Neural cell (in vitro differentiated cells): ENCODE data around the gene GNA12. TPM values are rescaled to one million over a fixed set of nuclear protein-coding genes. Genes with fewer than 3 reads are reported as not detected.

ENCODE experiments used
- H2AFZ ChIP-seq: fragments of 200-600, 300-800 bp; sonication (generic), shearing (Covaris generic); 2 replicates; pipeline ENCODE4 v1.6.0; 2014; ENCODE audit warnings: low read depth, mild to moderate bottlenecking, antibody characterized with exemption, low read length, moderate library complexity
- H3F3A ChIP-seq: fragments of 200-600 bp; shearing (Covaris generic); 2 replicates; pipeline ENCODE4 v1.6.1; 2016; ENCODE audit warnings: mild to moderate bottlenecking, moderate library complexity, mixed read lengths, antibody characterized with exemption, low read length; ENCODE audit not compliant: insufficient read depth, poor library complexity, severe bottlenecking
- H3K27ac ChIP-seq: fragments of 200-600, 300-800 bp; sonication (generic), shearing (Covaris generic); 2 replicates; pipeline ENCODE4 v1.5.1; 2014; ENCODE audit warnings: mild to moderate bottlenecking, low read length, moderate library complexity
- H3K27me3 ChIP-seq: fragments of 300-800, 200-600 bp; sonication (generic), shearing (Covaris generic); 2 replicates; pipeline ENCODE4 v1.6.0; 2014; ENCODE audit warnings: mild to moderate bottlenecking, low read depth, low read length, moderate library complexity; ENCODE audit not compliant: insufficient read depth
- H3K36me3 ChIP-seq: fragments of 300-800, 200-600 bp; sonication (generic), shearing (Covaris generic); 2 replicates; pipeline ENCODE4 v1.5.1; 2014; ENCODE audit warnings: mild to moderate bottlenecking, antibody characterized with exemption, low read length, moderate library complexity; ENCODE audit not compliant: insufficient read depth
- H3K4me2 ChIP-seq: fragments of 300-800, 200-600 bp; sonication (generic), shearing (Covaris generic); 2 replicates; pipeline ENCODE4 v1.6.0; 2014; ENCODE audit warnings: mild to moderate bottlenecking, low read length
- H3K4me3 ChIP-seq: fragments of 300-800, 200-600 bp; sonication (generic), shearing (Covaris generic); 2 replicates; pipeline ENCODE4 v1.5.1; 2014; ENCODE audit warnings: mild to moderate bottlenecking, low read length, moderate library complexity
- H3K79me2 ChIP-seq: fragments of 200-600 bp; shearing (Covaris generic); replicated peaks from 2 replicates; pipeline ENCODE4 v1.6.0; 2014; ENCODE audit warnings: mild to moderate bottlenecking, low read length, moderate library complexity; ENCODE audit not compliant: insufficient read depth
- H3K9ac ChIP-seq: fragments of 300-800, 200-600 bp; sonication (generic), shearing (Covaris generic); 2 replicates; pipeline ENCODE4 v1.6.1; 2016; ENCODE audit warnings: mild to moderate bottlenecking, low read length, mixed read lengths
- H3K9me2 ChIP-seq: fragments of 200-600 bp; shearing (Covaris generic); 2 replicates; pipeline ENCODE4 v1.6.1; 2016; ENCODE audit warnings: mild to moderate bottlenecking, low read length, mixed read lengths; ENCODE audit not compliant: insufficient read depth
- H3K9me3 ChIP-seq: fragments of 200-600, 300-800 bp; sonication (generic), shearing (Covaris generic); 2 replicates; pipeline ENCODE4 v1.6.1; 2016; ENCODE audit warnings: mild to moderate bottlenecking, mixed run types, low read length, moderate library complexity, mixed read lengths
- H4K20me1 ChIP-seq: fragments of 200-600 bp; shearing (Covaris generic); 2 replicates; pipeline ENCODE4 v1.6.1; 2016; ENCODE audit warnings: mild to moderate bottlenecking, mixed run types; ENCODE audit not compliant: insufficient read depth
- EP300 ChIP-seq: fragments of 450-650 bp; conservative IDR thresholded peaks from 2 replicates; pipeline ENCODE4 v1.6.1; 2014; ENCODE audit warnings: antibody characterized with exemption, mild to moderate bottlenecking, moderate library complexity; ENCODE audit not compliant: poor library complexity, severe bottlenecking
- EZH2 ChIP-seq: fragments of 200-600, 300-800 bp; shearing (Covaris generic), sonication (generic); IDR thresholded peaks from 2 replicates; pipeline ENCODE4 v1.6.1; 2014; ENCODE audit warnings: antibody characterized with exemption, low read length, borderline replicate concordance, mild to moderate bottlenecking; ENCODE audit not compliant: insufficient read depth, poor library complexity, severe bottlenecking
- MXI1 ChIP-seq: fragments of 450-650 bp; conservative IDR thresholded peaks from 2 replicates; pipeline ENCODE4 v1.6.1; 2014; ENCODE audit warnings: antibody characterized with exemption, mild to moderate bottlenecking; ENCODE audit not compliant: poor library complexity, severe bottlenecking
- RAD21 ChIP-seq: fragments of 450-650 bp; conservative IDR thresholded peaks from 2 replicates; pipeline ENCODE4 v1.6.1; 2014; ENCODE audit warnings: antibody characterized with exemption, mild to moderate bottlenecking, moderate library complexity
- SMC3 ChIP-seq: fragments of 450-650 bp; conservative IDR thresholded peaks from 2 replicates; pipeline ENCODE4 v1.6.1; 2014; ENCODE audit warnings: antibody characterized with exemption, mild to moderate bottlenecking, moderate library complexity; ENCODE audit not compliant: poor library complexity
- TAF1 ChIP-seq: IDR thresholded peaks from 2 replicates; pipeline ENCODE4 v1.6.1; 2012; ENCODE audit warnings: low read depth
- polyA plus RNA-seq: library from polyadenylated mRNA; depleted of rRNA; stranded (reverse); fragments of >200 nt; gene quantifications from 2 replicates; pipeline ENCODE4 v1.2.3, GENCODE V29; 2014
- TF ChIP-seq, protein P1 (sequence below): fragments of 450-650 bp; IDR thresholded peaks from 2 replicates; pipeline ENCODE4 v1.5.1; 2014; ENCODE audit warnings: antibody characterized with exemption, mild to moderate bottlenecking, moderate library complexity; ENCODE audit not compliant: poor library complexity, severe bottlenecking
- TF ChIP-seq, protein P2 (sequence below): IDR thresholded peaks from 2 replicates; pipeline ENCODE4 v1.6.1; 2012; ENCODE audit warnings: borderline replicate concordance

The GNA12 gene
- polyA plus RNA-seq, 1 donor from 2014 or later: 15.5 TPM

DNA sequence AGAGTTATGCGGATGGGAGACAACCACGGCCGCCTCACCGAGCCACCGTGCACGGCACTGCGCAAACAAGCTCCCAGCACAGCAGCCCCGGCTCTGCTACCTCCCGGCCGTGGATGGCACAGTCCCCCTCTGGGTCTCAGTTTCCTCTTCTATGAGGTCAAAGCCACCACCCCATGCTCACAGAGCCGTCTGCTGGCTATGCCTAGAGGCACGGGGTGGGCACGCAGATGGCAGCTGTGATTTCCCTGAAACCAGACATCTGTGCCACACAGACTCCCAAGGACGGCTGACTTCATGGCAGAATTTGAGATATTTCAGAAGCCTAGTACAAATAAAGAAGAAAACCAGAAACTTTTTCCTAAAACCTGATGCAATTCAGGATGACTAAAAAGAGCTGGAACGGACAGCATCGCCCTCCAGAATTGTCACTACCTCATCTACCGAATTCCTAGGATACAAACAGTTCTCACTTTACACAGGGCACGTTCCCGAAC, 82.9 kb downstream of the GNA12 start:
- Histone ChIP-seq H2AFZ (no peak overlapping the region), H3F3A (no peaks in the 10 kb centered on the region), H3K9me3 (no peaks in the 10 kb centered on the region), H3K4me2 (no peak overlapping the region), H3K9me2 (no peaks in the 10 kb centered on the region), H3K9ac (no peak overlapping the region), H3K27me3 (no peaks in the 10 kb centered on the region), H3K4me3 (no peak overlapping the region), H3K36me3 (no peaks in the 10 kb centered on the region), H3K79me2 (no peaks in the 10 kb centered on the region), H4K20me1 (no peaks in the 10 kb centered on the region), H3K27ac (no peak overlapping the region)
- TF ChIP-seq EZH2 (no peak), EP300 (no peak), RAD21 (no peak), MXI1 (no peak), SMC3 (no peak)
- TF ChIP-seq, protein P1, sequence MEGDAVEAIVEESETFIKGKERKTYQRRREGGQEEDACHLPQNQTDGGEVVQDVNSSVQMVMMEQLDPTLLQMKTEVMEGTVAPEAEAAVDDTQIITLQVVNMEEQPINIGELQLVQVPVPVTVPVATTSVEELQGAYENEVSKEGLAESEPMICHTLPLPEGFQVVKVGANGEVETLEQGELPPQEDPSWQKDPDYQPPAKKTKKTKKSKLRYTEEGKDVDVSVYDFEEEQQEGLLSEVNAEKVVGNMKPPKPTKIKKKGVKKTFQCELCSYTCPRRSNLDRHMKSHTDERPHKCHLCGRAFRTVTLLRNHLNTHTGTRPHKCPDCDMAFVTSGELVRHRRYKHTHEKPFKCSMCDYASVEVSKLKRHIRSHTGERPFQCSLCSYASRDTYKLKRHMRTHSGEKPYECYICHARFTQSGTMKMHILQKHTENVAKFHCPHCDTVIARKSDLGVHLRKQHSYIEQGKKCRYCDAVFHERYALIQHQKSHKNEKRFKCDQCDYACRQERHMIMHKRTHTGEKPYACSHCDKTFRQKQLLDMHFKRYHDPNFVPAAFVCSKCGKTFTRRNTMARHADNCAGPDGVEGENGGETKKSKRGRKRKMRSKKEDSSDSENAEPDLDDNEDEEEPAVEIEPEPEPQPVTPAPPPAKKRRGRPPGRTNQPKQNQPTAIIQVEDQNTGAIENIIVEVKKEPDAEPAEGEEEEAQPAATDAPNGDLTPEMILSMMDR: no peak
- TF ChIP-seq, protein P2, sequence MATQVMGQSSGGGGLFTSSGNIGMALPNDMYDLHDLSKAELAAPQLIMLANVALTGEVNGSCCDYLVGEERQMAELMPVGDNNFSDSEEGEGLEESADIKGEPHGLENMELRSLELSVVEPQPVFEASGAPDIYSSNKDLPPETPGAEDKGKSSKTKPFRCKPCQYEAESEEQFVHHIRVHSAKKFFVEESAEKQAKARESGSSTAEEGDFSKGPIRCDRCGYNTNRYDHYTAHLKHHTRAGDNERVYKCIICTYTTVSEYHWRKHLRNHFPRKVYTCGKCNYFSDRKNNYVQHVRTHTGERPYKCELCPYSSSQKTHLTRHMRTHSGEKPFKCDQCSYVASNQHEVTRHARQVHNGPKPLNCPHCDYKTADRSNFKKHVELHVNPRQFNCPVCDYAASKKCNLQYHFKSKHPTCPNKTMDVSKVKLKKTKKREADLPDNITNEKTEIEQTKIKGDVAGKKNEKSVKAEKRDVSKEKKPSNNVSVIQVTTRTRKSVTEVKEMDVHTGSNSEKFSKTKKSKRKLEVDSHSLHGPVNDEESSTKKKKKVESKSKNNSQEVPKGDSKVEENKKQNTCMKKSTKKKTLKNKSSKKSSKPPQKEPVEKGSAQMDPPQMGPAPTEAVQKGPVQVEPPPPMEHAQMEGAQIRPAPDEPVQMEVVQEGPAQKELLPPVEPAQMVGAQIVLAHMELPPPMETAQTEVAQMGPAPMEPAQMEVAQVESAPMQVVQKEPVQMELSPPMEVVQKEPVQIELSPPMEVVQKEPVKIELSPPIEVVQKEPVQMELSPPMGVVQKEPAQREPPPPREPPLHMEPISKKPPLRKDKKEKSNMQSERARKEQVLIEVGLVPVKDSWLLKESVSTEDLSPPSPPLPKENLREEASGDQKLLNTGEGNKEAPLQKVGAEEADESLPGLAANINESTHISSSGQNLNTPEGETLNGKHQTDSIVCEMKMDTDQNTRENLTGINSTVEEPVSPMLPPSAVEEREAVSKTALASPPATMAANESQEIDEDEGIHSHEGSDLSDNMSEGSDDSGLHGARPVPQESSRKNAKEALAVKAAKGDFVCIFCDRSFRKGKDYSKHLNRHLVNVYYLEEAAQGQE: no peak

DNA sequence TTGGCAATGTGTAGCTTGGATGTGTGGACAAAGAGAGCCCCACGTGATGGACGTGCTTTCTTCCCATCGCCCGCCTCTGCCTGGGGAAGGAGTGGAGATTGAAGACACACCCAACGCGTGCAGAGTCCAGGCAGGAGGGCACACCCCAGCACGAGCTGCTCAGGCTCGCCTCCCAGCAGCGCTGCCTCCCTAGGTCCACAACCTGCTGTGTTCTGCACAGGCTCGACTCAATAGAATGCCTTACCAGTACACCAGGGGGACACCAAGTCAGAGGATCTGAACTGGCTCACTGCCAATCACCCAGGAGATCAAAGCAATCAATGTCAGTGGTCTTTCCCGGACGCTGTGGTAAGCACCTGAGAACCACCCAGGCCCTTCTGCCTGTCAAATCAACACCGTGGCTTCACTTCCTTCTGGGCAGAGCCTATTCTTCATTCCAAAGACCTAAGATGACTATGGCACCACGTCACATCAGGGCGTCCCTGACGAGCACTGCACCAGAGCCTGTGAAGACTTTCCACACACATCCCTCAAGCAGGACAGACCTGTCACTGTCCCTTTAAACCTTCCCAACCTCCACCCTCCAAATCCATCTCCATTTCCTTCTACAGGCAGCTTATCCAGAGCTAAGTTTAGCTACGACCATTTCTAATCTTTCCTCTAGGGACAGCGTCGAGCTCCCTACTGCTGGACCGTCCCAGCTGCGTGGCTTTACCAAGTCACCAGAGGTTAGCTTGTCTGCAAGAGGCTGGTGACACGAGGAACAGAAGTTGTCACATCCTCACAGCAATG, 83.8 kb downstream of the GNA12 start:
- Histone ChIP-seq H4K20me1 (no peaks in the 10 kb centered on the region), H3K36me3 (no peaks in the 10 kb centered on the region), H3K27me3 (no peaks in the 10 kb centered on the region), H3K4me2 (no peak overlapping the region), H3K27ac (no peak overlapping the region), H3K9ac (no peak overlapping the region), H3K9me2 (no peaks in the 10 kb centered on the region), H3K9me3 (no peaks in the 10 kb centered on the region), H3F3A (no peaks in the 10 kb centered on the region), H3K79me2 (no peaks in the 10 kb centered on the region), H2AFZ (no peak overlapping the region), H3K4me3 (no peak overlapping the region)
- TF ChIP-seq, protein P1: peak; percentile 44
- no peak for TF ChIP-seq TAF1
